Measurements from ENCODE around the gene TEX29. TPM values are rescaled to one million over a fixed set of nuclear protein-coding genes. Genes with fewer than 3 reads are reported as not detected.

Gene TEX29
- total and polyA plus RNA-seq, 9 of the 15 experiments (the other 6 are each of a cell fraction or from before 2014, with no cell fraction given) = 0.11 TPM; not detected in 7

DNA sequence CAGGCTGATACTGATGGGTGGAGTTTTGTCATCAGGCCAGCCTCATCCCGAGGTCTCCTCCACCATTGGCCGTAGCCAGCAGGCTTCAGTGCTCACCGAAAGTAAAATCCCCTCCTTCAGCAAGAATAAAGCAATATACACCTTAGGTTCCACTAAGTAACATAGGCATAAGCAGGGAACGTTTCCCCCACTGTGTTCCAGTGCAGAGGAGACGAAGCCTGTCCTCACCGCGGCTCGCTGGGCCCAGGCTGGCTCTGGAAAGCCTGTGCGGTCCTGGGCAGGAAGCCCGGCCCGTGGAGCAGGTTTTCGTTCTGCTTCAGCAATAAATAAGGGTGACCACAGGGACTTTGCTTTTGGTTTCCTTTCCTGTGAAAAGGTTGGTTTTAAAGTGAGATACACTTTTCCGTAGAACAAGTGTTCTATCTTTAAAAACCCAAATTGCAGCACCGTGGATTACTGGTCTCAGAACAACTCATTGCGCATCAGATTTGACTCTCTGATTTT is 16.3 kb upstream of the TEX29 start (continued):
- TF ChIP-seq, protein P1, sequence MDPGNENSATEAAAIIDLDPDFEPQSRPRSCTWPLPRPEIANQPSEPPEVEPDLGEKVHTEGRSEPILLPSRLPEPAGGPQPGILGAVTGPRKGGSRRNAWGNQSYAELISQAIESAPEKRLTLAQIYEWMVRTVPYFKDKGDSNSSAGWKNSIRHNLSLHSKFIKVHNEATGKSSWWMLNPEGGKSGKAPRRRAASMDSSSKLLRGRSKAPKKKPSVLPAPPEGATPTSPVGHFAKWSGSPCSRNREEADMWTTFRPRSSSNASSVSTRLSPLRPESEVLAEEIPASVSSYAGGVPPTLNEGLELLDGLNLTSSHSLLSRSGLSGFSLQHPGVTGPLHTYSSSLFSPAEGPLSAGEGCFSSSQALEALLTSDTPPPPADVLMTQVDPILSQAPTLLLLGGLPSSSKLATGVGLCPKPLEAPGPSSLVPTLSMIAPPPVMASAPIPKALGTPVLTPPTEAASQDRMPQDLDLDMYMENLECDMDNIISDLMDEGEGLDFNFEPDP (CRISPR knock-in tag; IDR thresholded peaks at IDR 0.05) = no peak
- no peak for TF ChIP-seq MECOM (CRISPR knock-in tag; IDR thresholded peaks at IDR 0.05)
- TF ChIP-seq ZNF384 (IDR thresholded peaks at IDR 0.05; ENCODE audit: low read depth, low read length) = no peak
- no peak for TF ChIP-seq EZH2 (IDR thresholded peaks at IDR 0.05; ENCODE audit: borderline replicate concordance, low read depth, low read length)
- TF ChIP-seq, protein P2, sequence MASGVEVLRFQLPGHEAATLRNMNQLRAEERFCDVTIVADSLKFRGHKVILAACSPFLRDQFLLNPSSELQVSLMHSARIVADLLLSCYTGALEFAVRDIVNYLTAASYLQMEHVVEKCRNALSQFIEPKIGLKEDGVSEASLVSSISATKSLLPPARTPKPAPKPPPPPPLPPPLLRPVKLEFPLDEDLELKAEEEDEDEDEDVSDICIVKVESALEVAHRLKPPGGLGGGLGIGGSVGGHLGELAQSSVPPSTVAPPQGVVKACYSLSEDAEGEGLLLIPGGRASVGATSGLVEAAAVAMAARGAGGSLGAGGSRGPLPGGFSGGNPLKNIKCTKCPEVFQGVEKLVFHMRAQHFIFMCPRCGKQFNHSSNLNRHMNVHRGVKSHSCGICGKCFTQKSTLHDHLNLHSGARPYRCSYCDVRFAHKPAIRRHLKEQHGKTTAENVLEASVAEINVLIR (CRISPR knock-in tag; IDR thresholded peaks at IDR 0.05) = no peak
- TF ChIP-seq MTF1 (CRISPR knock-in tag; IDR thresholded peaks at IDR 0.05; ENCODE audit: borderline replicate concordance) = no peak

GRCh38 chr13:111304603-111305289 is 15.7 kb upstream of the TEX29 start:
- no peak overlapping the region for H3K4me3 ChIP-seq
- no peaks in the 10 kb centered on the region for H3K27me3 ChIP-seq (ENCODE audit: control insufficient read depth in 2 of 2, insufficient read depth in 2 of 2, low read length in 2 of 2)
- peaks cover 43% of the 10 kb centered on the region; the same call in 1 of the 3 replicates for H3K36me3 ChIP-seq (ENCODE audit: control insufficient read depth, insufficient read depth, low read length)
- H3K9me3 ChIP-seq (replicated peaks; ENCODE audit: control insufficient read depth, insufficient read depth, low read depth, low read length) = no peaks in the 10 kb centered on the region; the same call in 1 of the 2 replicates
- no TSS peak for BruUV-seq (replicated peaks)
- in situ Hi-C loops (cut with MboI) (no loop called here), intact Hi-C loops (cut with micrococcal nuclease) (no loop called here)
- no peak overlapping the region for H3K4me2 ChIP-seq (ENCODE audit: insufficient read depth, low read length)
- H3K9me1 ChIP-seq (ENCODE audit: control insufficient read depth, insufficient read depth, low read length) = no peaks in the 10 kb centered on the region
- WGBS (ENCODE audit: insufficient coverage, low coverage, missing lambda C conversion rate) = 95% methylated on average over 19 of the region's 20 CpGs
- ChIA-PET POLR2A (no interaction called here), CTCF (ENCODE audit: low intra/inter-chr PET ratio) (no interaction called here)
- H4K20me1 ChIP-seq (replicated peaks; ENCODE audit: control insufficient read depth, insufficient read depth, low read length) = no peaks in the 10 kb centered on the region
- H3K79me2 ChIP-seq (ENCODE audit: control insufficient read depth, insufficient read depth, low read length) = no peaks in the 10 kb centered on the region
- H2AFZ ChIP-seq (ENCODE audit: low read depth, low read length) = no peak overlapping the region
- no peak overlapping the region for H3K27ac ChIP-seq (ENCODE audit: extremely low read depth, low read depth, low read length)
- no peak for FAIRE-seq
- no peak for ATAC-seq
- H3K4me1 ChIP-seq (replicated peaks in 1 of 2; ENCODE audit: control insufficient read depth in 2 of 2, insufficient read depth in 2 of 2, low read length in 2 of 2) = no peaks in the 10 kb centered on the region
- no peak for DNase-seq (ENCODE audit: extremely low read depth in 1 of 4, low spot score in 3 of 4)
- H3K9ac ChIP-seq (ENCODE audit: insufficient read depth in 1 of 2, low read depth in 2 of 2, low read length in 2 of 2) = no peak overlapping the region
- TF ChIP-seq FOXM1 (IDR thresholded peaks at IDR 0.05; ENCODE audit: low read depth) = no peak
- no peak for TF ChIP-seq FOXM1 (CRISPR knock-in tag; IDR thresholded peaks at IDR 0.05; ENCODE audit: low read depth)
- no peak for TF ChIP-seq CEBPG (CRISPR knock-in tag; IDR thresholded peaks at IDR 0.05)
- no peak for TF ChIP-seq CEBPG (tag; conservative IDR thresholded peaks at IDR 0.05 in 1 of 2, IDR thresholded peaks at IDR 0.05 in 1 of 2)
- TF ChIP-seq FOSL1 (tag; conservative IDR thresholded peaks at IDR 0.05) = no peak
- no peak for TF ChIP-seq ASH1L (IDR thresholded peaks at IDR 0.05; ENCODE audit: borderline replicate concordance, low read depth, partially characterized antibody)
- no peak for TF ChIP-seq SAFB (IDR thresholded peaks at IDR 0.05; ENCODE audit: borderline replicate concordance, low read depth, low read length)
- TF ChIP-seq, protein P3, sequence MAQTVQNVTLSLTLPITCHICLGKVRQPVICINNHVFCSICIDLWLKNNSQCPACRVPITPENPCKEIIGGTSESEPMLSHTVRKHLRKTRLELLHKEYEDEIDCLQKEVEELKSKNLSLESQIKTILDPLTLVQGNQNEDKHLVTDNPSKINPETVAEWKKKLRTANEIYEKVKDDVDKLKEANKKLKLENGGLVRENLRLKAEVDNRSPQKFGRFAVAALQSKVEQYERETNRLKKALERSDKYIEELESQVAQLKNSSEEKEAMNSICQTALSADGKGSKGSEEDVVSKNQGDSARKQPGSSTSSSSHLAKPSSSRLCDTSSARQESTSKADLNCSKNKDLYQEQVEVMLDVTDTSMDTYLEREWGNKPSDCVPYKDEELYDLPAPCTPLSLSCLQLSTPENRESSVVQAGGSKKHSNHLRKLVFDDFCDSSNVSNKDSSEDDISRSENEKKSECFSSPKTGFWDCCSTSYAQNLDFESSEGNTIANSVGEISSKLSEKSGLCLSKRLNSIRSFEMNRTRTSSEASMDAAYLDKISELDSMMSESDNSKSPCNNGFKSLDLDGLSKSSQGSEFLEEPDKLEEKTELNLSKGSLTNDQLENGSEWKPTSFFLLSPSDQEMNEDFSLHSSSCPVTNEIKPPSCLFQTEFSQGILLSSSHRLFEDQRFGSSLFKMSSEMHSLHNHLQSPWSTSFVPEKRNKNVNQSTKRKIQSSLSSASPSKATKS (CRISPR knock-in tag; IDR thresholded peaks at IDR 0.05) = no peak

Measured in K562 (cell line).